K562 (cell line): ENCODE measurements around the gene ATP10B. TPM values are rescaled to one million over a fixed set of nuclear protein-coding genes. Genes with fewer than 3 reads are reported as not detected.

Experiments used
- ATAC-seq: fragments of 200-7000 bp; cut with Tn5 transposase; 3 replicates; pipeline ENCODE4 v1.9.1; 2020; ENCODE audit warnings: moderate library complexity
- BruUV-seq: library from RNA; stranded (reverse); fragments of 400-500 nt; replicated peaks from 2 replicates; lab custom pipeline; 2021; lab: Mats Ljungman, UMichigan
- CTCF ChIA-PET: fragments of 300-600 bp; formaldehyde crosslinking; extraction: SDS; loops from one replicate; lab custom pipeline; 2021; ENCODE audit warnings: low intra/inter-chr PET ratio; lab: Yijun Ruan, JAX
- POLR2A ChIA-PET: fragments of 300-600, 350-650 bp; sonication (Branson Sonifier 250); formaldehyde crosslinking; extraction: SDS; loops from one replicate; lab custom pipeline; 2021; ENCODE audit warnings: antibody characterized with exemption, inconsistent platforms; lab: Yijun Ruan, JAX
- DNase-seq, 4 experiments: peaks; one replicate each; pipeline versions ENCODE4 v3.0.0 to v3.0.0-alpha.2; 2011 to 2018; ENCODE audit warnings: low spot score in 3 of 4, mixed read lengths in 3 of 4; ENCODE audit errors: extremely low read depth in 1 of 4
- FAIRE-seq: peaks from 2 replicates; lab custom pipeline; 2011; peaks lifted over from hg19 to GRCh38; lab: Jason Lieb, UNC
- H2AFZ ChIP-seq: 2 replicates; pipeline ENCODE4 v1.6.0; 2011; ENCODE audit warnings: low read depth, low read length, control low read depth, inconsistent platforms
- H3K27ac ChIP-seq: fragments of 200-600 bp; 3 replicates; pipeline ENCODE4 v1.8.0; 2011; ENCODE audit warnings: low read depth, mild to moderate bottlenecking, control low read depth, inconsistent platforms, low read length, moderate library complexity, mixed read lengths; ENCODE audit errors: extremely low read depth
- H3K27me3 ChIP-seq, 2 experiments: fragments of 300-600 bp in 1 of 2; 2 replicates in 1 of 2; 3 replicates in 1 of 2; pipeline versions ENCODE4 v1.6.0 to v1.8.0; 2011; ENCODE audit warnings: inconsistent platforms in 2 of 2, low read length in 2 of 2, mild to moderate bottlenecking in 1 of 2, mixed read lengths in 1 of 2, moderate library complexity in 1 of 2; ENCODE audit not compliant: control insufficient read depth in 2 of 2, insufficient read depth in 2 of 2
- H3K36me3 ChIP-seq: fragments of 300-600 bp; 3 replicates; pipeline ENCODE4 v1.8.0; 2011; ENCODE audit warnings: mild to moderate bottlenecking, low read length, inconsistent platforms; ENCODE audit not compliant: control insufficient read depth, insufficient read depth
- H3K4me1 ChIP-seq, 2 experiments: fragments of 200-600 bp in 1 of 2; replicated peaks in 1 of 2; 2 replicates in 1 of 2; 3 replicates in 1 of 2; pipeline versions ENCODE4 v1.5.1 to v1.8.0; 2011; ENCODE audit warnings: inconsistent platforms in 2 of 2, low read length in 2 of 2, mild to moderate bottlenecking in 1 of 2, mixed read lengths in 1 of 2, moderate library complexity in 1 of 2; ENCODE audit not compliant: control insufficient read depth in 2 of 2, insufficient read depth in 2 of 2
- H3K4me2 ChIP-seq: 2 replicates; pipeline ENCODE4 v1.6.1; 2011; ENCODE audit warnings: low read length, control low read depth, inconsistent platforms, mixed read lengths; ENCODE audit not compliant: insufficient read depth
- H3K4me3 ChIP-seq: fragments of 200-600 bp; sonication (generic), shearing (Covaris generic); 2 replicates; pipeline ENCODE4 v1.5.1; 2016; ENCODE audit warnings: control low read depth, inconsistent platforms
- H3K79me2 ChIP-seq: fragments of 200-600 bp; 3 replicates; pipeline ENCODE4 v1.8.0; 2011; ENCODE audit warnings: low read length, inconsistent platforms; ENCODE audit not compliant: control insufficient read depth, insufficient read depth
- H3K9ac ChIP-seq, 2 experiments: 2 replicates each; pipeline versions ENCODE4 v1.6.0 to v1.6.1; 2011; ENCODE audit warnings: low read depth in 2 of 2, low read length in 2 of 2, control low read depth in 1 of 2, inconsistent platforms in 1 of 2, mild to moderate bottlenecking in 1 of 2, mixed read lengths in 1 of 2; ENCODE audit not compliant: insufficient read depth in 1 of 2
- H3K9me1 ChIP-seq: one replicate; pipeline ENCODE4 v1.6.0; 2011; ENCODE audit warnings: inconsistent platforms, mild to moderate bottlenecking, low read length, moderate library complexity; ENCODE audit not compliant: control insufficient read depth, insufficient read depth
- H3K9me3 ChIP-seq: replicated peaks from 2 replicates; pipeline ENCODE4 v1.5.1; 2011; ENCODE audit warnings: low read depth, low read length, inconsistent platforms; ENCODE audit not compliant: control insufficient read depth, insufficient read depth
- H4K20me1 ChIP-seq: replicated peaks from 2 replicates; pipeline ENCODE4 v1.6.1; 2011; ENCODE audit warnings: low read length, inconsistent platforms, mixed read lengths; ENCODE audit not compliant: control insufficient read depth, insufficient read depth
- ADNP ChIP-seq: fragments of 200-800 bp; sonication (Bioruptor generic); IDR thresholded peaks from 2 replicates; pipeline ENCODE4 v1.6.1; 2016; ENCODE audit warnings: missing genetic modification characterization, missing compliant biosample characterization
- HDAC3 ChIP-seq: fragments of 450-650 bp; IDR thresholded peaks from 2 replicates; pipeline ENCODE4 v1.6.1; 2018; ENCODE audit warnings: borderline replicate concordance, mild to moderate bottlenecking, moderate library complexity; ENCODE audit not compliant: partially characterized antibody
- HSF4 ChIP-seq: fragments of 250-450 bp; sonication (Bioruptor Pico); IDR thresholded peaks from 2 replicates; pipeline ENCODE4 v2.1.2; 2022; ENCODE audit warnings: mild to moderate bottlenecking, moderate library complexity, borderline replicate concordance
- IFI16 ChIP-seq: fragments of 250-450 bp; sonication (Bioruptor Pico); IDR thresholded peaks from 2 replicates; pipeline ENCODE4 v2.1.2; 2022; ENCODE audit warnings: mild to moderate bottlenecking, inconsistent platforms
- MAFK ChIP-seq: IDR thresholded peaks from 2 replicates; pipeline ENCODE4 v1.6.1; 2011; ENCODE audit warnings: low read length, improper control_type of control experiment
- NFIX ChIP-seq: fragments of 250-450 bp; sonication (Bioruptor Pico); IDR thresholded peaks from 2 replicates; pipeline ENCODE4 v1.4.0; 2020; ENCODE audit warnings: low read depth, mild to moderate bottlenecking, moderate library complexity
- NR2F6 ChIP-seq: fragments of 450-650 bp; formaldehyde crosslinking; IDR thresholded peaks from 2 replicates; pipeline ENCODE4 v1.4.0; 2020; ENCODE audit warnings: mild to moderate bottlenecking
- RBM39 ChIP-seq: fragments of 200-400 bp; formaldehyde crosslinking; optimal IDR thresholded peaks from 2 replicates; pipeline ENCODE3; 2018; ENCODE audit warnings: low read depth, low read length
- TEAD4 ChIP-seq, 2 experiments: sonication (generic) in 1 of 2; formaldehyde crosslinking in 1 of 2; IDR thresholded peaks; 2 replicates each; pipeline versions ENCODE4 v1.6.1 to v1.8.0; 2012 to 2022; ENCODE audit warnings: borderline replicate concordance in 1 of 2, inconsistent platforms in 1 of 2, low read length in 1 of 2, mild to moderate bottlenecking in 1 of 2, missing genetic modification reagents in 1 of 2
- ZNF133 ChIP-seq: fragments of 250-450 bp; sonication (Bioruptor Pico); IDR thresholded peaks from 2 replicates; pipeline ENCODE4 v1.4.0; 2020; ENCODE audit warnings: mild to moderate bottlenecking
- ZNF146 ChIP-seq: IDR thresholded peaks from one replicate; pipeline ENCODE4 v1.6.1; 2018; ENCODE audit warnings: missing compliant biosample characterization; ENCODE audit not compliant: unreplicated experiment
- ZNF224 ChIP-seq: sonication (generic); formaldehyde crosslinking; IDR thresholded peaks from 2 replicates; pipeline ENCODE4 v1.8.0; 2022; ENCODE audit warnings: mild to moderate bottlenecking, missing genetic modification reagents
- ZNF668 ChIP-seq: fragments of 250-450 bp; sonication (Bioruptor Pico); IDR thresholded peaks from 2 replicates; pipeline ENCODE4 v1.8.0; 2022; ENCODE audit warnings: mild to moderate bottlenecking, inconsistent platforms
- ZNF79 ChIP-seq: fragments of 250-450 bp; sonication (Bioruptor Pico); IDR thresholded peaks from 2 replicates; pipeline ENCODE4 v1.4.0; 2020; ENCODE audit warnings: low read depth, mild to moderate bottlenecking, moderate library complexity
- in situ Hi-C: fragments of 300-500 bp; cut with MboI; formaldehyde crosslinking; loops from 4 replicates; pipeline ENCODE4 v1.15.0; 2018; ENCODE audit warnings: inconsistent platforms, mixed read lengths
- intact Hi-C: fragments of 100-400 bp; cut with micrococcal nuclease; formaldehyde crosslinking; loops from 2 replicates; pipeline ENCODE4 v1.14.2; 2022
- polyA plus RNA-seq, 8 experiments: library from polyadenylated mRNA; depleted of rRNA in 4 of 8; stranded (reverse) in 5 of 8; unstranded in 3 of 8; fragments of >200 nt; fragmentation: Nextera tagmentation in 2 of 8; fragmentation: Illumina TruSeq in 1 of 8; extraction: Ambion mirVana in 2 of 8; extraction: Trizol in 1 of 8; gene quantifications; 2 replicates each; pipeline versions ENCODE4 v1.2.1 to v1.2.3, GENCODE V29; 2011 to 2014; ENCODE audit warnings: inconsistent platforms in 1 of 8, missing spikeins in 1 of 8
- total RNA-seq, 7 experiments: library from RNA; depleted of rRNA in 6 of 7; stranded (reverse); fragments of >200 nt in 6 of 7; fragmentation: Illumina TruSeq in 2 of 7; extraction: Trizol in 2 of 7; gene quantifications; 2 replicates each; pipeline versions ENCODE4 v1.2.1 to v1.2.3, GENCODE V29; 2011 to 2021; ENCODE audit warnings: low replicate concordance in 1 of 7
- TF ChIP-seq, protein P1 (sequence below): sonication (generic); formaldehyde crosslinking; IDR thresholded peaks from 2 replicates; pipeline ENCODE4 v1.8.1; 2023; ENCODE audit warnings: mild to moderate bottlenecking, missing genetic modification reagents
- TF ChIP-seq, protein P2 (sequence below): fragments of 450-650 bp; formaldehyde crosslinking; IDR thresholded peaks from 2 replicates; pipeline ENCODE4 v1.4.0; 2020; ENCODE audit warnings: mild to moderate bottlenecking

Gene ATP10B
- total and polyA plus RNA-seq, 9 of the 15 experiments (the other 6 are each of a cell fraction or from before 2014, with no cell fraction given) = 0.04 TPM; not detected in 8

DNA sequence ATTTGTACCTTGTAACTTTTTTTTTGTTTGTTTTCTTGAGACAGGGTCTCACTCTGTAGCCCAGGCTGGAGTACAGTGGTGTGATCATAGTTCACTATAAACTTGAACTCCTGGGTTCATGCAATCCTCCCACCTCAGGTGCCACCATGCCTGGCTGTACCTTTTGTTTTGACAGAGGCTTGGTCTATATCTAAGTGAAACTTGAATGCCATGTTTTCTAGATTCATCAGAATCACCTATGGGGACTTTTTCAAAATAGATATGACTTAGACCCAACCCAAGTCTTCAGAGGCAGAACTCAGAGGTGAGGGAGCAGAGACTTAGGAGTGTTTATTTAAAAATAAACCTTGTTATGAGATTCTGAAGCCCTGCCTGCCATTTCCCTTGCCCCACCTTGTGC is 301.9 kb downstream of the ATP10B start:
- CTCF ChIA-PET = no interaction called here
- Histone ChIP-seq H3K36me3 (no peaks in the 10 kb centered on the region), H3K4me3 (no peak overlapping the region), H3K9me1 (no peaks in the 10 kb centered on the region), H3K27ac (no peak overlapping the region), H3K79me2 (no peaks in the 10 kb centered on the region), H3K9me3 (no peaks in the 10 kb centered on the region), H4K20me1 (no peaks in the 10 kb centered on the region), H3K4me1 (no peaks in the 10 kb centered on the region), H3K27me3 (no peaks in the 10 kb centered on the region), H3K4me2 (no peak overlapping the region), H2AFZ (no peak overlapping the region), H3K9ac (no peak overlapping the region)
- TF ChIP-seq ZNF79 (no peak), ZNF133 (no peak), RBM39 (no peak), NR2F6 (CRISPR knock-in tag) (no peak), ZNF668 (CRISPR knock-in tag) (no peak), NFIX (CRISPR knock-in tag) (no peak), MAFK (no peak), ADNP (tag) (no peak), ZNF224 (CRISPR knock-in tag) (no peak), ZNF146 (CRISPR knock-in tag) (no peak), IFI16 (CRISPR knock-in tag) (no peak), HSF4 (no peak), HDAC3 (no peak), TEAD4 (IDR thresholded peaks at IDR 0.05; ENCODE audit: low read length) (no peak), TEAD4 (CRISPR knock-in tag; IDR thresholded peaks at IDR 0.05; ENCODE audit: borderline replicate concordance) (no peak)
- TF ChIP-seq, protein P1, sequence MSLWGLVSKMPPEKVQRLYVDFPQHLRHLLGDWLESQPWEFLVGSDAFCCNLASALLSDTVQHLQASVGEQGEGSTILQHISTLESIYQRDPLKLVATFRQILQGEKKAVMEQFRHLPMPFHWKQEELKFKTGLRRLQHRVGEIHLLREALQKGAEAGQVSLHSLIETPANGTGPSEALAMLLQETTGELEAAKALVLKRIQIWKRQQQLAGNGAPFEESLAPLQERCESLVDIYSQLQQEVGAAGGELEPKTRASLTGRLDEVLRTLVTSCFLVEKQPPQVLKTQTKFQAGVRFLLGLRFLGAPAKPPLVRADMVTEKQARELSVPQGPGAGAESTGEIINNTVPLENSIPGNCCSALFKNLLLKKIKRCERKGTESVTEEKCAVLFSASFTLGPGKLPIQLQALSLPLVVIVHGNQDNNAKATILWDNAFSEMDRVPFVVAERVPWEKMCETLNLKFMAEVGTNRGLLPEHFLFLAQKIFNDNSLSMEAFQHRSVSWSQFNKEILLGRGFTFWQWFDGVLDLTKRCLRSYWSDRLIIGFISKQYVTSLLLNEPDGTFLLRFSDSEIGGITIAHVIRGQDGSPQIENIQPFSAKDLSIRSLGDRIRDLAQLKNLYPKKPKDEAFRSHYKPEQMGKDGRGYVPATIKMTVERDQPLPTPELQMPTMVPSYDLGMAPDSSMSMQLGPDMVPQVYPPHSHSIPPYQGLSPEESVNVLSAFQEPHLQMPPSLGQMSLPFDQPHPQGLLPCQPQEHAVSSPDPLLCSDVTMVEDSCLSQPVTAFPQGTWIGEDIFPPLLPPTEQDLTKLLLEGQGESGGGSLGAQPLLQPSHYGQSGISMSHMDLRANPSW (CRISPR knock-in tag) = no peak
- TF ChIP-seq, protein P2, sequence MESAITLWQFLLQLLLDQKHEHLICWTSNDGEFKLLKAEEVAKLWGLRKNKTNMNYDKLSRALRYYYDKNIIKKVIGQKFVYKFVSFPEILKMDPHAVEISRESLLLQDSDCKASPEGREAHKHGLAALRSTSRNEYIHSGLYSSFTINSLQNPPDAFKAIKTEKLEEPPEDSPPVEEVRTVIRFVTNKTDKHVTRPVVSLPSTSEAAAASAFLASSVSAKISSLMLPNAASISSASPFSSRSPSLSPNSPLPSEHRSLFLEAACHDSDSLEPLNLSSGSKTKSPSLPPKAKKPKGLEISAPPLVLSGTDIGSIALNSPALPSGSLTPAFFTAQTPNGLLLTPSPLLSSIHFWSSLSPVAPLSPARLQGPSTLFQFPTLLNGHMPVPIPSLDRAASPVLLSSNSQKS (CRISPR knock-in tag) = no peak
- FAIRE-seq = no peak
- no peak for ATAC-seq
- POLR2A ChIA-PET = interaction anchor here (0.6 kb wide), 1 partner anchor 248 kb away, joined by 3 read pairs; no protein-coding TSS in a partner anchor
- DNase-seq = no peak
- in situ Hi-C loops (no loop called here), intact Hi-C loops (no loop called here)
- no TSS peak for BruUV-seq
